ENCODE measurements around the gene DENND1A.

The DENND1A gene

GRCh38 chr9:123717581-123718175, 212.2 kb downstream of the DENND1A start:
- Histone ChIP-seq H3K9me2 (replicated peaks; ENCODE audit: low read depth, low read length) (no peaks in the 10 kb centered on the region), H3K4me2 (ENCODE audit: low read depth, low read length, poor library complexity, severe bottlenecking) (no peak overlapping the region), H3F3A (ENCODE audit: low read depth) (no peaks in the 10 kb centered on the region), H3K27me3 (ENCODE audit: insufficient read depth, low read length, poor library complexity, severe bottlenecking) (no peaks in the 10 kb centered on the region), H3K9me3 (ENCODE audit: insufficient read depth, low read depth, low read length) (peaks cover 5% of the 10 kb centered on the region; the same call in 1 of the 2 replicates), H2AFZ (ENCODE audit: low read length) (no peak overlapping the region), H3K4me3 (ENCODE audit: low read length, poor library complexity, severe bottlenecking) (no peak overlapping the region), H3K79me2 (ENCODE audit: insufficient read depth, low read length) (no peaks in the 10 kb centered on the region), H3K9ac (ENCODE audit: low read depth, low read length, poor library complexity, severe bottlenecking) (no peak overlapping the region), H3K4me1 (ENCODE audit: insufficient read depth, low read length, poor library complexity, severe bottlenecking) (peaks cover 7% of the 10 kb centered on the region), H4K20me1 (ENCODE audit: insufficient read depth, low read length, poor library complexity, severe bottlenecking) (no peaks in the 10 kb centered on the region), H3K36me3 (ENCODE audit: insufficient read depth, low read length) (no peaks in the 10 kb centered on the region)
- TF ChIP-seq EZH2phosphoT487 (IDR thresholded peaks at IDR 0.05; ENCODE audit: borderline replicate concordance) (no peak), CTCF (conservative IDR thresholded peaks at IDR 0.05; ENCODE audit: low read length) (no peak)

- H3F3A ChIP-seq (ENCODE audit: low read depth), result no peaks in the 10 kb centered on the region
- TF ChIP-seq CTCF (conservative IDR thresholded peaks at IDR 0.05; ENCODE audit: low read length), result no peak
- no peak for TF ChIP-seq EZH2phosphoT487 (IDR thresholded peaks at IDR 0.05; ENCODE audit: borderline replicate concordance)
- no peak overlapping the region for H2AFZ ChIP-seq (ENCODE audit: low read length)
- H3K36me3 ChIP-seq (ENCODE audit: insufficient read depth, low read length), result no peaks in the 10 kb centered on the region
- H4K20me1 ChIP-seq (ENCODE audit: insufficient read depth, low read length, poor library complexity, severe bottlenecking), result no peaks in the 10 kb centered on the region
- no peaks in the 10 kb centered on the region for H3K9me2 ChIP-seq (replicated peaks; ENCODE audit: low read depth, low read length)
- no peaks in the 10 kb centered on the region for H3K79me2 ChIP-seq (ENCODE audit: insufficient read depth, low read length)
- peaks cover 5% of the 10 kb centered on the region; the same call in 1 of the 2 replicates for H3K9me3 ChIP-seq (ENCODE audit: insufficient read depth, low read depth, low read length)
- H3K9ac ChIP-seq (ENCODE audit: low read depth, low read length, poor library complexity, severe bottlenecking), result no peak overlapping the region
- H3K27me3 ChIP-seq (ENCODE audit: insufficient read depth, low read length, poor library complexity, severe bottlenecking), result no peaks in the 10 kb centered on the region
- H3K4me3 ChIP-seq (ENCODE audit: low read length, poor library complexity, severe bottlenecking), result no peak overlapping the region
- H3K4me2 ChIP-seq (ENCODE audit: low read depth, low read length, poor library complexity, severe bottlenecking), result no peak overlapping the region
- H3K4me1 ChIP-seq (ENCODE audit: insufficient read depth, low read length, poor library complexity, severe bottlenecking), result peaks cover 7% of the 10 kb centered on the region
Measured at GRCh38 chr9:123716339-123716945, 213.5 kb downstream of the DENND1A start.

- peaks cover 7% of the 10 kb centered on the region for H3K4me1 ChIP-seq (ENCODE audit: insufficient read depth, low read length, poor library complexity, severe bottlenecking)
- H3K79me2 ChIP-seq (ENCODE audit: insufficient read depth, low read length), result no peaks in the 10 kb centered on the region
- TF ChIP-seq EZH2phosphoT487 (IDR thresholded peaks at IDR 0.05; ENCODE audit: borderline replicate concordance) (no peak), CTCF (conservative IDR thresholded peaks at IDR 0.05; ENCODE audit: low read length) (no peak)
- no peaks in the 10 kb centered on the region for H3K36me3 ChIP-seq (ENCODE audit: insufficient read depth, low read length)
- H3K4me2 ChIP-seq (ENCODE audit: low read depth, low read length, poor library complexity, severe bottlenecking), result no peak overlapping the region
- H3K27me3 ChIP-seq (ENCODE audit: insufficient read depth, low read length, poor library complexity, severe bottlenecking), result no peaks in the 10 kb centered on the region
- no peak overlapping the region for H3K9ac ChIP-seq (ENCODE audit: low read depth, low read length, poor library complexity, severe bottlenecking)
- H3K9me3 ChIP-seq (ENCODE audit: insufficient read depth, low read depth, low read length), result peaks cover 3% of the 10 kb centered on the region; the same call in 1 of the 2 replicates
- no peaks in the 10 kb centered on the region for H3K9me2 ChIP-seq (replicated peaks; ENCODE audit: low read depth, low read length)
- H4K20me1 ChIP-seq (ENCODE audit: insufficient read depth, low read length, poor library complexity, severe bottlenecking), result no peaks in the 10 kb centered on the region
- H3F3A ChIP-seq (ENCODE audit: low read depth), result no peaks in the 10 kb centered on the region
- no peak overlapping the region for H2AFZ ChIP-seq (ENCODE audit: low read length)
- H3K4me3 ChIP-seq (ENCODE audit: low read length, poor library complexity, severe bottlenecking), result no peak overlapping the region
Measured at GRCh38 chr9:123715258-123715657, 214.7 kb downstream of the DENND1A start.
